ENCODE data around the gene FRA10AC1.

- TF ChIP-seq CTCF (IDR thresholded peaks at IDR 0.05) (no peak), EP300 (IDR thresholded peaks at IDR 0.05) (no peak), POLR2AphosphoS5 (IDR thresholded peaks at IDR 0.05) (no peak)
Measured at GRCh38 chr10:93630625-93631557, 71.5 kb downstream of the FRA10AC1 start.

Measured in stomach (tissue), 4 donors.